Measurements from ENCODE around the gene SMIM32. TPM values are rescaled to one million over a fixed set of nuclear protein-coding genes. Genes with fewer than 3 reads are reported as not detected.

Gene SMIM32
- total RNA-seq, 1 donor from 2014 or later: not detected

DNA sequence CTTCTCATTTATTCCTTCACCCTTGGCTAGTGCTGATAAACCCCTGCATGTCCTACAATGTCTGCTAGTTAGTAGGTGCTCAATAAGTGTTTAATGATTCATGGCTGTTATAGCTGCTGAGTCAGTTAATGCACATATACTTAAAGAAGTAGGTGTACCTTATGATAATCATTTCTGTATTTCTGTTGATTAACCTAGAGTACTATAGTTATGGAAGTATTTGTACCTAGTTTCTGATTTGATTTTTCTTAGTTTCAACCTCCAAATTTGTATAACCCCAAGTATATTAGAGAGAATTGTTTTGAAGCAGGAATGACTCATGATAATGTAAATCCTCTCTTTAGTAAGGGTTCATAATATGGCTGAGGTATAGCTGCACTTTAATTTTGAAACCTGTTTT lies 51.4 kb downstream of the SMIM32 start:
- peaks cover 2% of the 10 kb centered on the region for H3K36me3 Mint-ChIP-seq (ENCODE audit: unreplicated experiment)
- TF ChIP-seq, protein P1, sequence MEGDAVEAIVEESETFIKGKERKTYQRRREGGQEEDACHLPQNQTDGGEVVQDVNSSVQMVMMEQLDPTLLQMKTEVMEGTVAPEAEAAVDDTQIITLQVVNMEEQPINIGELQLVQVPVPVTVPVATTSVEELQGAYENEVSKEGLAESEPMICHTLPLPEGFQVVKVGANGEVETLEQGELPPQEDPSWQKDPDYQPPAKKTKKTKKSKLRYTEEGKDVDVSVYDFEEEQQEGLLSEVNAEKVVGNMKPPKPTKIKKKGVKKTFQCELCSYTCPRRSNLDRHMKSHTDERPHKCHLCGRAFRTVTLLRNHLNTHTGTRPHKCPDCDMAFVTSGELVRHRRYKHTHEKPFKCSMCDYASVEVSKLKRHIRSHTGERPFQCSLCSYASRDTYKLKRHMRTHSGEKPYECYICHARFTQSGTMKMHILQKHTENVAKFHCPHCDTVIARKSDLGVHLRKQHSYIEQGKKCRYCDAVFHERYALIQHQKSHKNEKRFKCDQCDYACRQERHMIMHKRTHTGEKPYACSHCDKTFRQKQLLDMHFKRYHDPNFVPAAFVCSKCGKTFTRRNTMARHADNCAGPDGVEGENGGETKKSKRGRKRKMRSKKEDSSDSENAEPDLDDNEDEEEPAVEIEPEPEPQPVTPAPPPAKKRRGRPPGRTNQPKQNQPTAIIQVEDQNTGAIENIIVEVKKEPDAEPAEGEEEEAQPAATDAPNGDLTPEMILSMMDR (IDR thresholded peaks at IDR 0.05): no peak

More for the DNA sequence above, 51.4 kb downstream of the SMIM32 start:
- Mint-ChIP-seq H3K27ac (ENCODE audit: unreplicated experiment) (no peak overlapping the region), H3K9me3 (ENCODE audit: unreplicated experiment) (no peaks in the 10 kb centered on the region), H3K4me3 (ENCODE audit: unreplicated experiment) (no peak overlapping the region), H3K4me1 (ENCODE audit: unreplicated experiment) (peaks cover 22% of the 10 kb centered on the region), H3K27me3 (ENCODE audit: unreplicated experiment) (no peaks in the 10 kb centered on the region)
- no peak for DNase-seq (ENCODE audit: extremely low spot score, unreplicated experiment)

Other genes starting within 250 kb of the SMIM32 start
- not detected in 2 replicates for gene LECT2, start 238.2 kb downstream of the SMIM32 start, total RNA-seq
- 267 and 343 TPM in 2 replicates for gene TGFBI, start 164.2 kb downstream of the SMIM32 start, total RNA-seq
- gene SMAD5, start 60.3 kb downstream of the SMIM32 start, total RNA-seq: 62.7 and 63.2 TPM in 2 replicates
- not detected in 2 replicates for gene TRPC7, start 172.4 kb upstream of the SMIM32 start, total RNA-seq

All from osteocyte (in vitro differentiated cells).